Endometrial microvascular endothelial cells (primary cell): ENCODE data around the gene MYRFL. TPM values are rescaled to one million over a fixed set of nuclear protein-coding genes. Genes with fewer than 3 reads are reported as not detected.

Source experiments
- in situ Hi-C: cut with HindIII; loops from 2 replicates; pipeline ENCODE4 v1.10.0; 2017; ENCODE audit warnings: low sequenced_read_pairs, low pct_unique_long_range_greater_than_20kb; ENCODE audit errors: inconsistent ontology term
- total RNA-seq: library from RNA; depleted of rRNA; stranded (reverse); fragments of >200 nt; gene quantifications from one replicate; pipeline ENCODE4 v1.2.3, GENCODE V29; 2015; ENCODE audit errors: inconsistent ontology term

Gene MYRFL
- total RNA-seq, 1 donor from 2014 or later, result not detected

DNA sequence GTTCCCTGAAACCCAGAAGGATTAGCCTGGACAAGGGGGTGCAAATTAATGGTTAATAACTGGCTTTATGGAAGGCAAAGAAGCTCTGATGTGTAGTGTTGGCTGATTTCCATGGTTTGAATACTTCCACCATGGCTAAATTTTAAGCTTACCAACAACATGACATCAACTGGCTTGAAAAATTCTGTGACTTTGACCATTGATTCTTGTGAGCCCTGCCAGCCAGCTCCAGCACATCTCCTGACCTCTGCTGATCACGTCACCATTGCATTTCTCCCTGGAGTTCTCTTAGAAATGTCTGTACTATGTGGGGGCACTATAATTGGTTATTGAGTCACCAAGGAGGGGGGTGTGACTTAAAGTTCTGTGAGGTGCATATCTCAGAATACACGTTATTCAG, 171.2 kb downstream of the MYRFL start:
- in situ Hi-C loops, result no loop called here

DNA sequence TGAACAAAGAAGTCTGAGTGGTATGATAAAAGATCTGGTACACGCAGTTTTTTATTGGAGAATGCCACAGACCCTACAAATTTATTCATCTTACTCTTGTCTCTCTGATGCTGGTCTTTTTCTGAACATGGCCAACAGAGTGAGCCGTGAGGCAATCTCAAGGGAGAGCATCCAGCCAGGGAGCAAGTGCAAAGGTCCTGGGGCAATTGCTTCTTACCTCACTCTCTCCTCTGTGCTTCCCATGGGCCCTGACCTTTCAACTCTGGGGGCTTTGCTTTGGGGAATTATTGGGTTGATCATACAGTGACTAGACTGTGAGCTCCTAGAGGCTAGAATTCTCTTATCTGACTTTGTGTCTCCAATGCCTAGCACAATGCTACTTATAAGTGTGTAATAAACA, 171.7 kb downstream of the MYRFL start:
- in situ Hi-C loops, result no loop called here

DNA sequence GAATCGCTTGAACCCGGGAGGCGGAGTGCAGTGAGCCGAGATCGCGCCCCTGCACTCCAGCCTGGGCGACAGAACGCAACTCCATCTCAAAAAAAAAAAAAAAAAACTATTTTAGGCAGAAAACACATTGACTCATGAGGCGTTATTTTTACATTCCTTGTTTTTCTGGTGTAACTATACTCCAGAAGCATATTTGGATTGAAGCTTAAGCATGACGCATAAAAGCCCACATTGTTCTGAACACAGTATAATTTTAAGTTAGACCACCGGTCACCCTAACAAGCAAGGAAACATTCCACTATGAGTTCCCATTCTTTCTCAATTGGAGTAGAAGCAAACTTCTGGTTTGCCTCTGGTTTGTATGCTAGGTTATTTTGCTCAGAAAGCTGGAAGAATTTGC, 173.0 kb downstream of the MYRFL start:
- in situ Hi-C loops, result no loop called here

DNA sequence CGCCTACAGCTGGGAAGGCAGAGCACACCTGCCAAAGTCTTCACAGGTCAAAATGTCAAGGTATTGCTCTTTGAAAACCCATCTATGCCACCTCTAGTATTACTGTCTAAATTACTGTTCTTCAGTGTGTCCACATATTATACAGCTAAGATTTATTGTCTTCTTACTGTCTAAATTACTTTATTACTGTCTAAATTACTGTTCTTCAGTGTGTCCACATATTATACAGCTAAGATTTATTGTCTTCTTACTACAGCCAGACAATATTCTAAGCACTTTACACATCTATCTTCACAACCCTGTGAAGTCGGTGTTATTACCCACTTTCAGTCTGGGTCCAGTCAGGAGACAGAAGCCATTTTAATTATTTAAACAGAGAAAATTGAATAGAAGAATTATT, 173.9 kb downstream of the MYRFL start:
- in situ Hi-C loops, result no loop called here

DNA sequence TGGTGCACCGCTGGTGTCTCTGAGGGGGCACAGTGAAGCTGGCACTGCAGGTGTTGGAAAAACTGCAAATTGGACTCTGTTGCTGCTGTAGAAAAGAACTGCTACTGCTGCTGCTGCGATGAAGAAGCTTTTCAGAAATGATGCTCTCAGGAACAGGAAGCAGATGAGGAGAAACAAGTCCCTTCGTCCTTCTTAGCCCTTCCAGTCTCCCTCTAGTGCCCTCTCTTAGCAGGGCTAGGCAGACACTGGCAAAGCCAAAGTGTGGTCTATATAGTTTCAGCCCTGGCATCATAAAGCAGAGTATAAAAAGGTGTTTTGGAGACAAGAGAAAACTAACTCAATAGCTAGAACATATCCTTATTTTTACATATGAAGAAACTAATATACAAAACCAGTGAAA, 174.5 kb downstream of the MYRFL start:
- in situ Hi-C loops, result no loop called here

GRCh38 chr12:70002097-70002911, 177.3 kb downstream of the MYRFL start:
- in situ Hi-C loops, result no loop called here

DNA sequence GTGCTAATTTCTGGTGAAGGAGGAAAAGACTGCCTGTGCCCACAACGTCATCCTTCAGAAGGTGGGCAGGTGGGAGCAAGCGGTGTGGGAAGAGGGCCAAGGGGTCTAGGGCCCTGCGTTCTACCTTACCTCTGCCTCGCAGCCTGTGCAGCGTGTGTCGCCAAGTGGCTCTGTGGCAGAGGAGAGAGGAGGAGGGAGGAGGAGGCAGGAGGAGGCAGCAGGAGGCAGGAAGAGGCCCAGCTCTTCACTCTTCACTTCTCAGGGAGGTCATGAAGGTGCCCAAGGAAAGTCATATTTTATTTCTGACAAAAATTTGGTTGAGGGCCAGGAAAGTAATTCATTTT, 177.9 kb downstream of the MYRFL start:
- in situ Hi-C loops, result no loop called here

DNA sequence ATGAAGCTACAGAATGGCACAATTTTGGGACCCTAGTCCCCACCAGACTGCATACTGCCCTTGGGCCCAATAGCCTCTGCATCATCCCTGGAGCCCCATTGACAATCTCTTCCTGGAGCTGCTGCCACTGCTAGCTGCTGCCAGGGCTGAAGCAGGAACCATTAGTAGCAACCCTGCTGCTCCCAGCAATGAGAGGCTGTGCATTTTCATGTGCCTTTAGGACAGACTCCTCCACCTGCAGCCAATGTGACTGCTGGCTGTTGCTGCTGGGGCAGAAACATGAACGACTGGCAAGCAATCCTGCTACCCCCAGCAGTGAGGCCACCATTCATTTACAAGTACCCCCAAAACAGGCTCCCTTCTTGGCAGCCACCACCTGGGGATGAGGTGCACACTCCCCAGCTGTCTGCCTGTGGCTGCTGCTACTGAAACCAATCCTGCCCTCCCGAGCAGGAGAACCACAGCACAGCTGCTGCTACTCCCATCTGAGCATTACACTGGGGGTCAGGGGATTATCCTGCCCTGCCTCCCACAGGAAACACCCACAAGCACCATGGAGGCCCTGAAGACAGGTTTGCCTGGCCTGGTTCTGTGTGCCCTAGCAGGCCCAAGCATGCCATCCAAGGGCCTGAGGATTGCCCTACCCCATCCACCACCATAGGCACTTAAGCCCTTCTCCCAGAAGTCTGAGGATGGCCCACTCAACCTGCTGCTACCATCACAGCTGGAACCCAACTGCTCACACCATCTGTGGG, 181.0 kb downstream of the MYRFL start:
- in situ Hi-C loops, result no loop called here

- in situ Hi-C loops, result no loop called here
These were observed 181.6 kb downstream of the MYRFL start for GRCh38 chr12:70006619-70006973.

GRCh38 chr12:70007687-70008086, 182.7 kb downstream of the MYRFL start:
- in situ Hi-C loops, result no loop called here

Other genes with a start within 250 kb of the MYRFL start
- 324 TPM for gene CCT2, start 239.8 kb upstream of the MYRFL start, total RNA-seq
- not detected for gene LRRC10, start 214.3 kb upstream of the MYRFL start, total RNA-seq
- gene BEST3, start 125.9 kb upstream of the MYRFL start, total RNA-seq, result not detected
- gene RAB3IP, start 86.4 kb upstream of the MYRFL start, total RNA-seq, result 11.2 TPM